Measurements from ENCODE around the gene TMEM212. TPM values are rescaled to one million over a fixed set of nuclear protein-coding genes. Genes with fewer than 3 reads are reported as not detected.

The TMEM212 gene
- total RNA-seq (not detected), polyA plus RNA-seq (not detected)
- long read RNA-seq, donor 1: 0 reads
- long read RNA-seq, donor 2: 0 reads

DNA sequence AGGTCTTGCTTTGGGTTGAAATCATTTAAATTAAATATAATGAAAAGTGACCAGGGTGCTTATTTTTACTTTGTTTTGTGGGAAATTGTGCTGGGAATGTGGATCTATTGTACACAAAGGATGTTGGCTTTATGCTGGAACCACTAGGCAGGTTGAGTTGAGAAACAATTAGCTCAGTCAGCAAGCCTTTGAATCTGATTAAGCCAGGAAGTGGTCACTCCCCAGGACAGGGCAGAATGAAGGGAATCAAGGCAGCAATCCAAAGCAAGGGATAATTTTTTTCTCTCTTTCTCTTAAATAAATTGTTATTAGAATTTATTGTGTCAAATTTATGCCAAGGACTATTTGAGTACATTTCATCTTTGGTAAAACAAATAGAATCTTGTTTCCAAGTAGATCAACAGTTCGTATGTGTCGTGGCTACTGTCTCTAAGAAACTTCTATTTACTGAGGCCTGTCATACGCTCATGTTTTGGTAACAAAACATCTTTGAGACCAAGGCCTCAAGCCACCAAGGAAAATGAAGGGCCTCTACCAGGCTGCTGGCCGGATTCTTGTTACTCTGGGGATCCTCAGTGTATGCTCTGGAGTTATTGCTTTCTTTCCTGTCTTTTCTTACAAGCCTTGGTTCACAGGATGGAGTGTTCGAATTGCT lies at the start of gene TMEM212:
TSS of gene TMEM212 (plus strand) at position 486 of the 655 bp plus-strand sequence. CDS start at position 521, 35 bp downstream.
- intact Hi-C loops (cut with DNase I): no loop called here
- no peak for ATAC-seq
- no peak for DNase-seq
- TF ChIP-seq, protein P1, sequence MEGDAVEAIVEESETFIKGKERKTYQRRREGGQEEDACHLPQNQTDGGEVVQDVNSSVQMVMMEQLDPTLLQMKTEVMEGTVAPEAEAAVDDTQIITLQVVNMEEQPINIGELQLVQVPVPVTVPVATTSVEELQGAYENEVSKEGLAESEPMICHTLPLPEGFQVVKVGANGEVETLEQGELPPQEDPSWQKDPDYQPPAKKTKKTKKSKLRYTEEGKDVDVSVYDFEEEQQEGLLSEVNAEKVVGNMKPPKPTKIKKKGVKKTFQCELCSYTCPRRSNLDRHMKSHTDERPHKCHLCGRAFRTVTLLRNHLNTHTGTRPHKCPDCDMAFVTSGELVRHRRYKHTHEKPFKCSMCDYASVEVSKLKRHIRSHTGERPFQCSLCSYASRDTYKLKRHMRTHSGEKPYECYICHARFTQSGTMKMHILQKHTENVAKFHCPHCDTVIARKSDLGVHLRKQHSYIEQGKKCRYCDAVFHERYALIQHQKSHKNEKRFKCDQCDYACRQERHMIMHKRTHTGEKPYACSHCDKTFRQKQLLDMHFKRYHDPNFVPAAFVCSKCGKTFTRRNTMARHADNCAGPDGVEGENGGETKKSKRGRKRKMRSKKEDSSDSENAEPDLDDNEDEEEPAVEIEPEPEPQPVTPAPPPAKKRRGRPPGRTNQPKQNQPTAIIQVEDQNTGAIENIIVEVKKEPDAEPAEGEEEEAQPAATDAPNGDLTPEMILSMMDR (IDR thresholded peaks at IDR 0.05): no peak
- no peak within 1 kb of the TSS for H3K4me3 ChIP-seq
- 59 to 73% (median 71%) methylated on average over 5 of the region's 5 CpGs for WGBS, 3 donors
- no peaks in the 10 kb centered on the region for H3K4me1 ChIP-seq
- H3K27ac ChIP-seq: no peak within 1 kb of the TSS
- H3K9me3 ChIP-seq: no peaks in the 10 kb centered on the region
- no peaks in the 10 kb centered on the region for H3K27me3 ChIP-seq (ENCODE audit: insufficient read depth in 3 of 3, low read length in 2 of 3)
- no peaks in the 10 kb centered on the region for H3K36me3 ChIP-seq (ENCODE audit: insufficient read depth in 1 of 2, low read depth in 1 of 2)

DNA sequence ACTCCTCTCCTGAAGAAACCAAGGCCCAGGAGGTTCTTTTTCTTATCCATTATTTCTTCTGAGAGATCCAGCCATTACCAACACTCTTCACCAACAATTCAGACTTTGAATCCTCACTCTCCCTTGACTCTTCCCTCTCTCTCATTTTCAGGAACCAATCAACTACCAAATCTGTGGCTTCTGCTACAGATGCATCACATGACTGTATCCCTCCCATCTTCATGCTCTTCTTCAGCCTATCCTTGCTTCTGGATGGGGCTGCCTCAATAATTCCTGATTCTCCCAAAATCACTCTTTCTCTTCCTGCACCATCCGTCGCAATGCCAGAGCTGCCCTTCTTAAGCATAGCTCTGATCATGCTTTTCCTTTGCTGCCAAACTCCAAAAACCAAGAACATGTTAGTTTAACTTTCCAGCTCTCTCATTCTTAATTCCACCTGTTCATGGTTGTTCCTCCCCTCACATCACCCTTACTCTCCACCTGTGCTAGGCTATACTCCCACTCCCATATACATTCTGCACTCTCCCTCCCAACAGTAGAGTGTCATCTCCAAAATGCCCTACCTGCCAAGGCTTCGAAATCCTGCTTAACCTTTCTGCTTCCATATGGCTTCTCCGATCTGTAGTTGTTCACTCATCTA lies 46.4 kb upstream of the TMEM212 start:
- H3K4me1 ChIP-seq: no peaks in the 10 kb centered on the region
- WGBS, 3 donors: 96 to 98% (median 97%) methylated on average over 4 of the region's 4 CpGs

DNA sequence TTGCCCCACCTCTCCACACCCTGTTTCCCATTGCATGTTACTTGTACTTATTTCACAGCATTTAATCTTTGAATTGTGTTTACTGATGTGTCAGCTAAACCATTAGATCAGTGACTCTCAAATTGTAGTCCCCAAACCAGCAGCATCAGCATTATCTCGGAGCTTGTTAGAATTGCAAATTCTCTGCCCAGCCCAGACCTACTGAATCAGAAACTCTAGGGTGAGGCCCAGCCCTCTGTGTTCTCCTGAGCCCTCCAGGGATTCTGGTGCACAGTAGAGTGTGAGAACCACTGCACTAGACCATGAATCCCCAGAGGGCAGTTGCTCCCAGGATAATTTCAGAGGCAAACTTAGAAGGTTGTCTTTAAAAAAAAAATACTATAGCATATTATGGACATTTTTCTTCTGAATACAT lies 45.9 kb upstream of the TMEM212 start:
- DNase-seq (no peak), ATAC-seq (no peak)
- Histone ChIP-seq H3K4me1 (no peaks in the 10 kb centered on the region), H3K27ac (no peak overlapping the region), H3K9me3 (no peaks in the 10 kb centered on the region), H3K27me3 (ENCODE audit: insufficient read depth in 3 of 3, low read length in 2 of 3) (no peaks in the 10 kb centered on the region), H3K36me3 (ENCODE audit: insufficient read depth in 1 of 2, low read depth in 1 of 2) (no peaks in the 10 kb centered on the region), H3K4me3 (no peak overlapping the region)
- 72 to 77% (median 76%) methylated on average over 1 of the region's 1 CpG for WGBS, 3 donors
- TF ChIP-seq, protein P1 (IDR thresholded peaks at IDR 0.05): no peak
- intact Hi-C loops (cut with DNase I): no loop called here

More for the DNA sequence above, 46.4 kb upstream of the TMEM212 start:
- Histone ChIP-seq H3K9me3 (no peaks in the 10 kb centered on the region), H3K27ac (no peak overlapping the region), H3K36me3 (ENCODE audit: insufficient read depth in 1 of 2, low read depth in 1 of 2) (no peaks in the 10 kb centered on the region), H3K4me3 (no peak overlapping the region), H3K27me3 (ENCODE audit: insufficient read depth in 3 of 3, low read length in 2 of 3) (no peaks in the 10 kb centered on the region)
- intact Hi-C loops (cut with DNase I): no loop called here
- DNase-seq (no peak), ATAC-seq (no peak)
- TF ChIP-seq, protein P1 (IDR thresholded peaks at IDR 0.05): no peak

- WGBS, 3 donors: 74 to 81% (median 76%) methylated on average over 3 of the region's 3 CpGs
Observed at GRCh38 chr3:171797873-171798272, 45.3 kb upstream of the TMEM212 start.

More at GRCh38 chr3:171797873-171798272, 45.3 kb upstream of the TMEM212 start:
- Histone ChIP-seq H3K4me1 (no peaks in the 10 kb centered on the region), H3K4me3 (no peak overlapping the region), H3K36me3 (ENCODE audit: insufficient read depth in 1 of 2, low read depth in 1 of 2) (no peaks in the 10 kb centered on the region), H3K27ac (no peak overlapping the region), H3K27me3 (ENCODE audit: insufficient read depth in 3 of 3, low read length in 2 of 3) (no peaks in the 10 kb centered on the region), H3K9me3 (no peaks in the 10 kb centered on the region)
- DNase-seq: no peak
- intact Hi-C loops (cut with DNase I): no loop called here
- TF ChIP-seq, protein P1 (IDR thresholded peaks at IDR 0.05): no peak
- no peak for ATAC-seq

Measured in psoas muscle (tissue), 8 donors.